ENCODE results near the gene WBP4.
A peak's percentile ranks its signal among the peaks of the same experiment; 100 is the strongest.
"Not testable (repeated sequence)": the region's sequence is repeated elsewhere in the genome, so short reads cannot be mapped to it uniquely, and the experiment has no call there.

The WBP4 gene

GRCh38 chr13:41085961-41086585 lies 24.8 kb downstream of the WBP4 start:
- no peak for DNase-seq

- not testable (repeated sequence) for DNase-seq
These were observed 34.4 kb downstream of the WBP4 start for GRCh38 chr13:41095681-41096080.

- no peak for DNase-seq
These were observed 37.5 kb downstream of the WBP4 start for GRCh38 chr13:41098761-41099160.

GRCh38 chr13:41099986-41100385 lies 38.7 kb downstream of the WBP4 start:
- DNase-seq = no peak

- no peak for DNase-seq
These were observed 45.8 kb downstream of the WBP4 start for GRCh38 chr13:41107104-41107571.

- DNase-seq = no peak
These were observed 46.3 kb downstream of the WBP4 start for GRCh38 chr13:41107584-41108014.

GRCh38 chr13:41111454-41111853 lies 50.1 kb downstream of the WBP4 start:
- no peak for DNase-seq

- no peak for DNase-seq
These were observed 56.6 kb downstream of the WBP4 start for GRCh38 chr13:41117869-41118268.

- DNase-seq = no peak
These were observed 61.5 kb downstream of the WBP4 start for GRCh38 chr13:41122838-41123237.

- no peak for DNase-seq
These were observed 66.4 kb downstream of the WBP4 start for GRCh38 chr13:41127701-41128100.

GRCh38 chr13:41130356-41130755 lies 69.0 kb downstream of the WBP4 start:
- DNase-seq = no peak

- not testable (repeated sequence) for DNase-seq
These were observed 69.9 kb downstream of the WBP4 start for GRCh38 chr13:41131189-41131588.

- DNase-seq = not testable (repeated sequence)
These were observed 70.6 kb downstream of the WBP4 start for GRCh38 chr13:41131660-41132511.

GRCh38 chr13:41132512-41133152 lies 71.3 kb downstream of the WBP4 start, which contains the start of gene KBTBD6:
Gene KBTBD6, minus strand, starts transcription at chr13:41132802. Its CDS starts 291 bp downstream, at chr13:41132511.
- peak; percentile 96 for DNase-seq
